DND-41 (cell line): ENCODE data around the gene PTDSS2.

Experiments
- ATAC-seq: fragments of 200-7000 bp; cut with Tn5 transposase; 3 replicates; pipeline ENCODE4 v1.9.1; 2021; ENCODE audit warnings: low read depth; ENCODE audit not compliant: insufficient read depth
- DNase-seq: peaks from one replicate; pipeline ENCODE4 v3.0.0-alpha.2; 2020
- H2AFZ ChIP-seq: 2 replicates; pipeline ENCODE4 v1.6.0; 2012; ENCODE audit warnings: low read depth, low read length
- H3K27ac ChIP-seq: 2 replicates; pipeline ENCODE4 v1.5.1; 2012; ENCODE audit warnings: low read length, inconsistent platforms
- H3K27me3 ChIP-seq: fragments of 200-600 bp; sonication (generic); 2 replicates; pipeline ENCODE4 v1.6.0; 2012; ENCODE audit warnings: low read length, mild to moderate bottlenecking, inconsistent platforms; ENCODE audit not compliant: insufficient read depth, poor library complexity
- H3K36me3 ChIP-seq: 2 replicates; pipeline ENCODE4 v1.5.1; 2012; ENCODE audit warnings: low read length, inconsistent platforms; ENCODE audit not compliant: insufficient read depth
- H3K4me1 ChIP-seq: 2 replicates; pipeline ENCODE4 v1.5.1; 2012; ENCODE audit warnings: mild to moderate bottlenecking, low read length; ENCODE audit not compliant: insufficient read depth
- H3K4me2 ChIP-seq: 2 replicates; pipeline ENCODE4 v1.6.0; 2012; ENCODE audit warnings: mild to moderate bottlenecking, moderate library complexity, low read length, inconsistent platforms; ENCODE audit not compliant: insufficient read depth
- H3K4me3 ChIP-seq, 2 experiments: fragments of 200-600 bp in 1 of 2; shearing (Covaris generic) in 1 of 2; 2 replicates each; pipeline ENCODE4 v1.5.1; 2012 to 2016; ENCODE audit warnings: inconsistent platforms in 2 of 2, low read length in 2 of 2, mild to moderate bottlenecking in 2 of 2, low read depth in 1 of 2, moderate library complexity in 1 of 2
- H3K79me2 ChIP-seq: 2 replicates; pipeline ENCODE4 v1.6.0; 2012; ENCODE audit warnings: low read length, inconsistent platforms; ENCODE audit not compliant: insufficient read depth
- H3K9ac ChIP-seq: 2 replicates; pipeline ENCODE4 v1.6.0; 2012; ENCODE audit warnings: low read depth, mild to moderate bottlenecking, inconsistent platforms, low read length, moderate library complexity
- H3K9me3 ChIP-seq: 2 replicates; pipeline ENCODE4 v1.5.1; 2012; ENCODE audit warnings: low read length, moderate library complexity, mild to moderate bottlenecking, inconsistent platforms; ENCODE audit not compliant: insufficient read depth, severe bottlenecking
- H4K20me1 ChIP-seq: 2 replicates; pipeline ENCODE4 v1.6.0; 2012; ENCODE audit warnings: low read length; ENCODE audit not compliant: insufficient read depth
- CTCF ChIP-seq: IDR thresholded peaks from 2 replicates; pipeline ENCODE4 v1.5.1; 2012; ENCODE audit warnings: borderline replicate concordance, low read length, moderate library complexity, mild to moderate bottlenecking; ENCODE audit not compliant: poor library complexity, severe bottlenecking; ENCODE audit errors: extremely low read depth
- EZH2 ChIP-seq: IDR thresholded peaks from 3 replicates; pipeline ENCODE4 v1.6.1; 2012; ENCODE audit warnings: borderline replicate concordance, low read depth, mild to moderate bottlenecking, moderate library complexity, low read length, inconsistent platforms; ENCODE audit not compliant: severe bottlenecking

Gene PTDSS2

GRCh38 chr11:508956-509355, 58.9 kb downstream of the PTDSS2 start:
- peaks cover 28% of the 10 kb centered on the region for H3K36me3 ChIP-seq
- H3K27me3 ChIP-seq: no peaks in the 10 kb centered on the region
- H3K9ac ChIP-seq: no peak overlapping the region
- no peak overlapping the region for H3K27ac ChIP-seq
- no peak overlapping the region for H3K4me2 ChIP-seq
- no peak overlapping the region for H3K4me3 ChIP-seq
- H4K20me1 ChIP-seq: peaks cover 6% of the 10 kb centered on the region; the same call in 1 of the 2 replicates
- no peak for ATAC-seq
- TF ChIP-seq CTCF (no peak), EZH2 (no peak)
- no peak for DNase-seq
- H3K9me3 ChIP-seq: no peaks in the 10 kb centered on the region
- H3K79me2 ChIP-seq: peaks cover 31% of the 10 kb centered on the region
- H3K4me1 ChIP-seq: peaks cover 27% of the 10 kb centered on the region
- H2AFZ ChIP-seq: no peak overlapping the region

GRCh38 chr11:512761-513595, 62.9 kb downstream of the PTDSS2 start:
- H3K27ac ChIP-seq: no peak overlapping the region
- H3K9me3 ChIP-seq: peaks cover 5% of the 10 kb centered on the region
- H3K4me2 ChIP-seq: no peak overlapping the region
- no peak overlapping the region for H3K4me3 ChIP-seq
- peaks cover 2% of the 10 kb centered on the region for H3K4me1 ChIP-seq
- H3K27me3 ChIP-seq: no peaks in the 10 kb centered on the region
- H3K79me2 ChIP-seq: no peaks in the 10 kb centered on the region; the same call in 1 of the 2 replicates
- no peak for ATAC-seq
- H3K36me3 ChIP-seq: peaks cover 21% of the 10 kb centered on the region
- H3K9ac ChIP-seq: no peak overlapping the region
- TF ChIP-seq CTCF (no peak), EZH2 (no peak)
- H2AFZ ChIP-seq: no peak overlapping the region
- no peaks in the 10 kb centered on the region for H4K20me1 ChIP-seq
- DNase-seq: no peak

DNA sequence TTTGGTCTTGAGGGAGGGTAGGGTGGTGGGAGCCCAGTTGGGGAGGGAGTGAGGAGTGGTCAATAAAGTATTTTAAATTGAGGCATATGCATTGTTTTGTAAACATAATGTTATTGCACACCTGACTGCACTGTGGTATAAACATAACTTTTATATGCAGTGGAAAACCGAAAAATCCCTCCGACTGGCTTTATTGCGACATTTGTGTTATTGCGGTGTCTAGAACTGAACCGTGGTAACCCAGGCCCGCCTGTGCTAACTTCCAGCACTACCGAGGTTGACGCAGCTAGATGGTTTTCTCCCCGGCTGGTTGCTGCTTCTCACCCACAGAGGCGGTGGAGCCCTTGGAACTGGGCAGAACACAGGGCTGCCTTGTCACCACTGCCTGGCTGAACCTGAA, 64.5 kb downstream of the PTDSS2 start:
- H3K36me3 ChIP-seq: peaks cover 9% of the 10 kb centered on the region
- no peak overlapping the region for H3K9ac ChIP-seq
- H3K9me3 ChIP-seq: peaks cover 5% of the 10 kb centered on the region
- H3K79me2 ChIP-seq: no peaks in the 10 kb centered on the region
- H3K4me2 ChIP-seq: no peak overlapping the region
- no peaks in the 10 kb centered on the region for H3K27me3 ChIP-seq
- H4K20me1 ChIP-seq: no peaks in the 10 kb centered on the region
- no peak overlapping the region for H3K27ac ChIP-seq
- TF ChIP-seq EZH2 (no peak), CTCF (no peak)
- H3K4me3 ChIP-seq: no peak overlapping the region
- DNase-seq (no peak), ATAC-seq (no peak)
- no peak overlapping the region for H2AFZ ChIP-seq
- H3K4me1 ChIP-seq: no peaks in the 10 kb centered on the region
